Measurements from ENCODE around the gene RBM38.

DNA sequence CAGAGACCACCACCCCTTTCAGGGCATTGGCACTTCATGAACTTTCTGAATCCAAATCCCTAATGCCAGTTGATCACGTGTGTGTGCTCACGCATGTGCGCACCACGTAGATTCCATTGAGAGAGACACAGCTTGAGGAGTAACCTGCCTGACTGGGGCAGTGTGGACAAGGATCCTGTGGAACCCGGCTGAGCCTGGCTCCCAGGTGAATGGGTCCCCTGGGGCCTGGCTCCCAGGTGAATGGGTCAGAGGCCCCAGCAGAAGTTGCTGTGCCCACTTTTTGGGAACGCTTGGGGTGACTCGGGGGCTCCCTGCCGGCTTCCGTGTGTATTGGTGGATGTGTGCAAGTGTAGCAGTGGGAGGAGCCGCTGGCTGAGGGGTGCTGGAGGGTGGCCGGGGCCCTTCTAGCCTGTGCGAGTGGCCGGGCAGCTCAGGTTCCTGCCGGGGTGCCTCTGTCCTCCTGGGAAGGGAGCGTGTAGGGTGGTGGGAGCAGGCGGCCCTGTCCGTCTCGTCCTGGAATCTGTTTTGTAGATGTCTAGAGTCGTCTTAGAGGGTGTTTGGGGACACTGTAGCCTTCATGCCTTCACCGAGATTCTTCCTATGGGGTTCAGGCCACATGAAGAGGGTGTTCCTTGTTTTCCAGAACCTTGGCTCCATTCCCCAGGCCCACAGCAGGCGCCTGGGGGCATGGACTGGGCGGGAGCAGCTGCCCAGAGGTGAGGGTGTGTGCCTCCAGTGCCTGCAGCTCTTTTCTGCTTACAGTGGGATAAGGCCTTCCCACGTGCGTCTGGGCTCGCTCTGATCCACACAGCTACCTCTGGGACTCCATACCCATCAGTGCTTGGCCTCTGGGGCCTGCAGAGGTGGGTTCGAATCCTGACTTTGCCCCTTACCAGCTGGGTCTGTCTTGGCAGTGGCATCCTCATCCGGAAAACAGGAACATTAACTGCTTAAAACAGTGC is 3.2 kb downstream of the RBM38 start:
- TF ChIP-seq, protein P1, sequence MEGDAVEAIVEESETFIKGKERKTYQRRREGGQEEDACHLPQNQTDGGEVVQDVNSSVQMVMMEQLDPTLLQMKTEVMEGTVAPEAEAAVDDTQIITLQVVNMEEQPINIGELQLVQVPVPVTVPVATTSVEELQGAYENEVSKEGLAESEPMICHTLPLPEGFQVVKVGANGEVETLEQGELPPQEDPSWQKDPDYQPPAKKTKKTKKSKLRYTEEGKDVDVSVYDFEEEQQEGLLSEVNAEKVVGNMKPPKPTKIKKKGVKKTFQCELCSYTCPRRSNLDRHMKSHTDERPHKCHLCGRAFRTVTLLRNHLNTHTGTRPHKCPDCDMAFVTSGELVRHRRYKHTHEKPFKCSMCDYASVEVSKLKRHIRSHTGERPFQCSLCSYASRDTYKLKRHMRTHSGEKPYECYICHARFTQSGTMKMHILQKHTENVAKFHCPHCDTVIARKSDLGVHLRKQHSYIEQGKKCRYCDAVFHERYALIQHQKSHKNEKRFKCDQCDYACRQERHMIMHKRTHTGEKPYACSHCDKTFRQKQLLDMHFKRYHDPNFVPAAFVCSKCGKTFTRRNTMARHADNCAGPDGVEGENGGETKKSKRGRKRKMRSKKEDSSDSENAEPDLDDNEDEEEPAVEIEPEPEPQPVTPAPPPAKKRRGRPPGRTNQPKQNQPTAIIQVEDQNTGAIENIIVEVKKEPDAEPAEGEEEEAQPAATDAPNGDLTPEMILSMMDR (conservative IDR thresholded peaks at IDR 0.05 in 1 of 2, IDR thresholded peaks at IDR 0.05 in 1 of 2; ENCODE audit: extremely low read depth in 1 of 2, insufficient read depth in 1 of 2, low read depth in 1 of 2, low read length in 2 of 2), result no peak
- TF ChIP-seq EZH2 (IDR thresholded peaks at IDR 0.05; ENCODE audit: borderline replicate concordance, low read length), result no peak
